ENCODE measurements around the gene PLEKHS1. TPM values are rescaled to one million over a fixed set of nuclear protein-coding genes. Genes with fewer than 3 reads are reported as not detected.
A peak's percentile ranks its signal among the peaks of the same experiment; 100 is the strongest.

The PLEKHS1 gene
- total RNA-seq: 0.11 TPM in 1 of 2 replicates, not detected in the other
- long read RNA-seq: 0 reads

- no peaks in the 10 kb centered on the region for H3K36me3 Mint-ChIP-seq (ENCODE audit: unreplicated experiment)
- no peak for TF ChIP-seq CTCF (IDR thresholded peaks at IDR 0.05)
- H3K27ac Mint-ChIP-seq (ENCODE audit: unreplicated experiment): peak within 1 kb of the TSS; percentile 21
- peaks cover 17% of the 10 kb centered on the region for H3K4me1 Mint-ChIP-seq (ENCODE audit: unreplicated experiment)
- DNase-seq (ENCODE audit: extremely low spot score, unreplicated experiment): no peak
- H3K9me3 Mint-ChIP-seq (ENCODE audit: unreplicated experiment): no peaks in the 10 kb centered on the region
- H3K4me3 Mint-ChIP-seq (ENCODE audit: unreplicated experiment): no peak within 1 kb of the TSS
- peaks cover 5% of the 10 kb centered on the region for H3K27me3 Mint-ChIP-seq (ENCODE audit: unreplicated experiment)
These were observed at the start of gene PLEKHS1 for GRCh38 chr10:113751181-113751732. PLEKHS1 (plus strand) TSS chr10:113751682; CDS start chr10:113755278, 3,596 bp downstream.

GRCh38 chr10:113704637-113705343 is 46.7 kb upstream of the PLEKHS1 start:
- Mint-ChIP-seq H3K4me1 (ENCODE audit: unreplicated experiment) (peaks cover 46% of the 10 kb centered on the region), H3K27ac (ENCODE audit: unreplicated experiment) (peak overlapping the region; percentile 83), H3K36me3 (ENCODE audit: unreplicated experiment) (peaks cover 17% of the 10 kb centered on the region), H3K9me3 (ENCODE audit: unreplicated experiment) (no peaks in the 10 kb centered on the region), H3K27me3 (ENCODE audit: unreplicated experiment) (no peaks in the 10 kb centered on the region), H3K4me3 (ENCODE audit: unreplicated experiment) (no peak overlapping the region)
- no peak for DNase-seq (ENCODE audit: extremely low spot score, unreplicated experiment)
- peak; percentile 78 for TF ChIP-seq CTCF (IDR thresholded peaks at IDR 0.05)

GRCh38 chr10:113705344-113705652 is 46.2 kb upstream of the PLEKHS1 start:
- H3K36me3 Mint-ChIP-seq (ENCODE audit: unreplicated experiment): peaks cover 12% of the 10 kb centered on the region
- no peak for DNase-seq (ENCODE audit: extremely low spot score, unreplicated experiment)
- H3K27ac Mint-ChIP-seq (ENCODE audit: unreplicated experiment): peak overlapping the region; percentile 83
- no peaks in the 10 kb centered on the region for H3K9me3 Mint-ChIP-seq (ENCODE audit: unreplicated experiment)
- H3K27me3 Mint-ChIP-seq (ENCODE audit: unreplicated experiment): no peaks in the 10 kb centered on the region
- no peak overlapping the region for H3K4me3 Mint-ChIP-seq (ENCODE audit: unreplicated experiment)
- peaks cover 52% of the 10 kb centered on the region for H3K4me1 Mint-ChIP-seq (ENCODE audit: unreplicated experiment)
- no peak for TF ChIP-seq CTCF (IDR thresholded peaks at IDR 0.05)

GRCh38 chr10:113706623-113707022 is 44.9 kb upstream of the PLEKHS1 start:
- no peaks in the 10 kb centered on the region for H3K27me3 Mint-ChIP-seq (ENCODE audit: unreplicated experiment)
- DNase-seq (ENCODE audit: extremely low spot score, unreplicated experiment): no peak
- no peak for TF ChIP-seq CTCF (IDR thresholded peaks at IDR 0.05)
- peaks cover 4% of the 10 kb centered on the region for H3K36me3 Mint-ChIP-seq (ENCODE audit: unreplicated experiment)
- H3K4me1 Mint-ChIP-seq (ENCODE audit: unreplicated experiment): peaks cover 65% of the 10 kb centered on the region
- peak overlapping the region; percentile 83 for H3K27ac Mint-ChIP-seq (ENCODE audit: unreplicated experiment)
- no peaks in the 10 kb centered on the region for H3K9me3 Mint-ChIP-seq (ENCODE audit: unreplicated experiment)
- H3K4me3 Mint-ChIP-seq (ENCODE audit: unreplicated experiment): no peak overlapping the region

- Mint-ChIP-seq H3K9me3 (ENCODE audit: unreplicated experiment) (no peaks in the 10 kb centered on the region), H3K4me1 (ENCODE audit: unreplicated experiment) (peaks cover 66% of the 10 kb centered on the region), H3K36me3 (ENCODE audit: unreplicated experiment) (no peaks in the 10 kb centered on the region), H3K27ac (ENCODE audit: unreplicated experiment) (peak overlapping the region; percentile 98), H3K4me3 (ENCODE audit: unreplicated experiment) (peak overlapping the region; percentile 66), H3K27me3 (ENCODE audit: unreplicated experiment) (no peaks in the 10 kb centered on the region)
- DNase-seq (ENCODE audit: extremely low spot score, unreplicated experiment): no peak
- no peak for TF ChIP-seq CTCF (IDR thresholded peaks at IDR 0.05)
These were observed 42.8 kb upstream of the PLEKHS1 start for GRCh38 chr10:113708640-113709039.

Measured in osteocyte (in vitro differentiated cells).